HG02571 (cell line): Measurements from ENCODE around the gene PFKFB1.

Source experiments
- ATAC-seq: cut with Tn5 transposase; IDR thresholded peaks from one replicate; pipeline ENCODE4 v1.9.1; 2021; ENCODE audit warnings: mild to moderate bottlenecking, moderate library complexity; ENCODE audit not compliant: unreplicated experiment

PFKFB1 gene

GRCh38 chrX:54928876-54929275 is 65.1 kb downstream of the PFKFB1 start:
- ATAC-seq: no peak

- no peak for ATAC-seq
Measured at GRCh38 chrX:54926978-54927377, 67.0 kb downstream of the PFKFB1 start.

GRCh38 chrX:54923376-54923775 is 70.6 kb downstream of the PFKFB1 start:
- ATAC-seq: no peak

- no peak for ATAC-seq
Measured at GRCh38 chrX:54922547-54922946, 71.4 kb downstream of the PFKFB1 start.

GRCh38 chrX:54921427-54922021 is 72.5 kb downstream of the PFKFB1 start:
- no peak for ATAC-seq

- no peak for ATAC-seq
Measured at GRCh38 chrX:54920610-54921426, 73.2 kb downstream of the PFKFB1 start, which contains the start of gene TRO. TRO (plus strand) TSS chrX:54920824; CDS start chrX:54922247, 1,423 bp downstream.

- no peak for ATAC-seq
Measured at GRCh38 chrX:54909941-54910340, 84.0 kb downstream of the PFKFB1 start.

GRCh38 chrX:54894159-54894558 is 99.8 kb downstream of the PFKFB1 start:
- ATAC-seq: no peak

- ATAC-seq: no peak
Measured at GRCh38 chrX:54891573-54891972, 102.4 kb downstream of the PFKFB1 start.

GRCh38 chrX:54885740-54886139 is 108.2 kb downstream of the PFKFB1 start:
- no peak for ATAC-seq
